A172 (cell line): Measurements from ENCODE around the gene C3orf62. TPM values are rescaled to one million over a fixed set of nuclear protein-coding genes. Genes with fewer than 3 reads are reported as not detected.

Experiments used
- total RNA-seq: library from RNA; depleted of rRNA; stranded (reverse); fragments of >200 nt; shearing (Covaris generic); gene quantifications from 2 replicates; pipeline ENCODE4 v1.2.3, GENCODE V29; 2014; rRNA removed

The C3orf62 gene
- total RNA-seq, 1 experiment from 2014 or later, result 0.67 TPM

Other genes starting within 250 kb of the C3orf62 start
- gene IMPDH2, start 247.8 kb downstream of the C3orf62 start, total RNA-seq, result 218 and 219 TPM in 2 replicates
- 79.1 and 82.7 TPM in 2 replicates for gene QRICH1, start 183.2 kb downstream of the C3orf62 start, total RNA-seq
- 141 and 172 TPM in 2 replicates for gene QARS1, start 172.5 kb downstream of the C3orf62 start, total RNA-seq
- 48.3 and 54.2 TPM in 2 replicates for gene USP19, start 156.4 kb downstream of the C3orf62 start, total RNA-seq
- 189 and 192 TPM in 2 replicates for gene LAMB2, start 144.2 kb downstream of the C3orf62 start, total RNA-seq
- gene CCDC71, start 110.9 kb downstream of the C3orf62 start, total RNA-seq, result 18.8 and 25.6 TPM in 2 replicates
- 9.0 and 16.0 TPM in 2 replicates for gene KLHDC8B, start 105.6 kb downstream of the C3orf62 start, total RNA-seq
- gene USP4, start 62.8 kb upstream of the C3orf62 start, total RNA-seq, result 9.4 and 13.5 TPM in 2 replicates
- gene GPX1, start 81.1 kb upstream of the C3orf62 start, total RNA-seq, result 233 and 352 TPM in 2 replicates
- 612 and 632 TPM in 2 replicates for gene RHOA, start 134.7 kb upstream of the C3orf62 start, total RNA-seq
- gene TCTA, start 135.2 kb upstream of the C3orf62 start, total RNA-seq, result 45.8 and 58.0 TPM in 2 replicates
- 0.93 and 1.8 TPM in 2 replicates for gene AMT, start 145.2 kb upstream of the C3orf62 start, total RNA-seq
- gene NICN1, start 152.1 kb upstream of the C3orf62 start, total RNA-seq, result 9.5 and 18.8 TPM in 2 replicates
- gene DAG1, start 193.0 kb upstream of the C3orf62 start, total RNA-seq, result 132 and 135 TPM in 2 replicates